Posterior cingulate gyrus (tissue), 11 donors: ENCODE results near the gene SCAP.
"Not testable (repeated sequence)": the region's sequence is repeated elsewhere in the genome, so short reads cannot be mapped to it uniquely, and the experiment has no call there.

Experiments
- DNase-seq, 10 donors: peaks; one replicate each; pipeline versions ENCODE4 v3.0.0 to v3.0.0-alpha.2; 2020 to 2021; ENCODE audit warnings: mixed read lengths in 3 of 10
- intact Hi-C: fragments of 100-400 bp; cut with DNase I; formaldehyde crosslinking; loops from one replicate; pipeline ENCODE4 v1.15.1; 2023

The SCAP gene

DNA sequence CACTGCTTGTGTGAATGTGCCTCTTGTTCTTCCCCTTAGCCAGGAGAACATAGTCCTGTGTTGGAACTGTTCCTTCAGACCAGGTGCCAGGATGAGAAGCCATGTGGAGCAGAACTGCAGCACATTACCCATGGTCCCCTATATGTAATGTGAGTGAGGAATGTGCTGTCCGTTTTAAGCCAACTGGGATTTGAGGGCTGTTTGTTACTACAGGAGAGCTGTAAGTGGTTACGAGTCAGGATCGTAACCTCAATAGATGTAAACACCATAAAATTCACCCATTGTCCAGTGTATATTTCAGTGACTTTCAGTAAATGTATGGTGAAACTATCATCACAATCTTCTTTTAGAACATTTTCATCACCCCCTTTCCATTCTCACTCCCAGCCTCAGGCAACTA, 10.1 kb upstream of the SCAP start:
- intact Hi-C loops, result no loop called here
- DNase-seq, result no peak

GRCh38 chr3:47482366-47482765, 6.6 kb upstream of the SCAP start:
- DNase-seq, result peak in 1 of 10 donors; percentile 9
- intact Hi-C loops, result no loop called here

- DNase-seq, intact Hi-C loops: not testable (repeated sequence)
These were observed 6.0 kb upstream of the SCAP start for GRCh38 chr3:47481763-47482162.

DNA sequence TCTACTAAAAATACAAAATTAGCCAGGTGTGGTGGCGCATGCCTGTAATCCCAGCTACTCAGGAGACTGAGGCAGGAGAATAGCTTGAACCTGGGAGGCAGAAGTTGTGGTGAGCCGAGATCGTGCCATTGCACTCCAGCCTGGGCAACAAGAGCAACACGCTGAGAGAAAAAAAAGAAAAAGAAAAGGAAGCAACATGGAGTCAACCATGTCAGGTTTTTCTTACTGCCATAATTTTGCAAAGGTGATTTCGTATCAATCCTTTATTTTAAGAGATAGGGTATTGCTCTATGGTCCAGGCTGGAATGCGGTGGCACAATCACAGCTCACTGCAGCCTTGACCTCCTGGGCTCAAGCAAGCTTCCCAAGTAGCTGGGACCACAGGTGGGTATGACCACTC, 4.5 kb upstream of the SCAP start:
- DNase-seq, intact Hi-C loops: not testable (repeated sequence)

GRCh38 chr3:47479826-47480160, 4.1 kb upstream of the SCAP start:
- no peak for DNase-seq
- intact Hi-C loops, result no loop called here

- intact Hi-C loops, result no loop called here
- no peak for DNase-seq
These were observed 2.3 kb upstream of the SCAP start for GRCh38 chr3:47478022-47478421.

DNA sequence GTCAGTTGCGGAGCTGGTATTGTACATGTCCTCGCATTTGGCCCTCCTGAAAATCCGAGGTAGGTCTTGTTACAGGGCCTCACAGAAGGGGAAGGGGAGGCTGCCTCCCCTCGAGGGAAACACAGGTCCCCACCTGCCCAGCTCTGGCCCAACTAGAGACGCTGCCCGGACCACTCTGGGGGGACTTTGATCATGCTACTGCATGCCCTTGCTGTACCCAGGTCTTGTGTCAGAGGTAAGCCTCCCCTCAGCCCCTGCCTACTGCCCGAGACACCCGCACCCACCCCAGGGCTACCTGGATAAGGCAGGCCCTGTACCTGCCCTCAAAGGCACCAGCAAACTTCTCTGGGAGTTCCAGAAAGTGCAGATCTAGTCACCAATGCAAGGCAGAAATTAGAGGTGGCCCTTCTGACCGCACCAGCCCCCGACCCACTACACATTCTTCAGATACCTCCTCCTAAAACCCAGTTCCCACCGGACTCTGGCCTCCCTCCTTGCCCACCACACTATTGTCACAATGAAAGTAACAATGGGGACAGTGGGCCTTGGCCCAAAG, 981 bp upstream of the SCAP start:
- peak in 1 of 10 donors; percentile 48 for DNase-seq
- intact Hi-C loops, result loop anchor here (2.0 kb wide), 2 partner anchors 36 to 96 kb away; partner anchors contain the start of genes ELP6 and PTPN23

- DNase-seq, result no peak
These were observed 537 bp upstream of the SCAP start for GRCh38 chr3:47476330-47476626.

GRCh38 chr3:47475029-47475569, 642 bp downstream of the SCAP start:
- intact Hi-C loops, result loop anchor here (1.0 to 2.0 kb wide), 2 partner anchors 34 to 54 kb away; no protein-coding TSS in a partner anchor
- DNase-seq, result peak in 1 of 10 donors; percentile 16

More at GRCh38 chr3:47476330-47476626, 537 bp upstream of the SCAP start:
- intact Hi-C loops, result loop anchor here (2.0 kb wide), 2 partner anchors 37 to 95 kb away; partner anchors contain the start of genes ELP6 and PTPN23

GRCh38 chr3:47473391-47473790, 2.4 kb downstream of the SCAP start:
- intact Hi-C loops, result no loop called here
- no peak for DNase-seq

DNA sequence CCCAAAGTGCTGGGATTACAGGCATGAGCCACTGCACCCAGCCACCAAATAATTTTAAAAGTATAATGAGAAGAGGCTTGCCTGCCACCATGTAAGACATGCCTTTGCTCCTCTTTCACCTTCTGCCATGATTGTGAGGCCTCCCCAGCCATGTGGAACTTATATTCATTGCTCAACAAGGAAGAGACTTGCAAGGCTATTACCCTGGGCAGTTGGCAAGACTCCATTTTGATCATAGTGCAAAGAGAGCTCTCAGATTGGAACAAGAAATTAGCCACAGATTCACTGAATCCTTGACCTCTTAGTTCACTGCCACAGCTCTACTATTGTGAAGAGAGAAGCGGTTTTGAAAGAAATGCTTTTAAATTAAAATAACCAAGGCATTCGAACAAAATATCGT, 6.1 kb downstream of the SCAP start:
- intact Hi-C loops, result no loop called here
- DNase-seq, result no peak

DNA sequence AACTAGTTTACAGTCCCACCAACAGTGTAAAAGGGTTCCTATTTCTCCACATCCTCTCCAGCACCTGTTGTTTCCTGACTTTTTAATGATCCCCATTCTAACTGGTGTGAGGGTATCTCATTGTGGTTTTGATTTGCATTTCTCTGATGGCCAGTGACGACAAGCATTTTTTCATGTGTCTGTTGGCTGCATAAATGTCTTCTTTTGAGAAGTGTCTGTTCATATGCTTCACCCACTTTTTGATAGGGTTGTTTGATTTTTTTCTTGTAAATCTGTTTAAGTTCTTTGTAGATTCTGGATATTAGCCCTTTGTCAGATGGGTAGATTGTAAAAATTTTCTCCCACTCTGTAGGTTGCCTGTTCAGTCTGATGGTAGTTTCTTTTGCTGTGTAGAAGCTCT, 7.4 kb downstream of the SCAP start:
- DNase-seq, intact Hi-C loops: not testable (repeated sequence)

DNA sequence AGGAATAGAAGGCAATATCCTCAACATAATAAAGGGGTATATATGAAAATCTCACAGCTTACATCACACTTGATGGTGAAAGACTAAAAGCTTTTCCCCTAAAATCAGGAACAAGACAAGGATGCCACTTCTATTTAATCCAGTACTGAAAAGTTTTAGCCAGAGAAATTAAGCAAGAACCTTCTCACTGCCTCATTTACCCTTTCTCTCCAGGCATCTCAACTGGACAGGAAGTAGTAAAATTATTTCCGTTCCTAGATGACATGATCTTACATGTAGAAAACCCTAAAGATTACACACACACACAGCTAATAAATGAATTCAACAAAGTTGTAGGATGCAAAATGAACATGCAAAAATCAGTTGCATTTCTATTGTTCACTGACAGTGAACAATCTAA, 11.2 kb downstream of the SCAP start:
- intact Hi-C loops, result no loop called here
- no peak for DNase-seq

GRCh38 chr3:47459534-47460085, 16.1 kb downstream of the SCAP start:
- DNase-seq, intact Hi-C loops: not testable (repeated sequence)

- no peak for DNase-seq
- intact Hi-C loops, result no loop called here
These were observed 18.8 kb downstream of the SCAP start for GRCh38 chr3:47456984-47457383.

DNA sequence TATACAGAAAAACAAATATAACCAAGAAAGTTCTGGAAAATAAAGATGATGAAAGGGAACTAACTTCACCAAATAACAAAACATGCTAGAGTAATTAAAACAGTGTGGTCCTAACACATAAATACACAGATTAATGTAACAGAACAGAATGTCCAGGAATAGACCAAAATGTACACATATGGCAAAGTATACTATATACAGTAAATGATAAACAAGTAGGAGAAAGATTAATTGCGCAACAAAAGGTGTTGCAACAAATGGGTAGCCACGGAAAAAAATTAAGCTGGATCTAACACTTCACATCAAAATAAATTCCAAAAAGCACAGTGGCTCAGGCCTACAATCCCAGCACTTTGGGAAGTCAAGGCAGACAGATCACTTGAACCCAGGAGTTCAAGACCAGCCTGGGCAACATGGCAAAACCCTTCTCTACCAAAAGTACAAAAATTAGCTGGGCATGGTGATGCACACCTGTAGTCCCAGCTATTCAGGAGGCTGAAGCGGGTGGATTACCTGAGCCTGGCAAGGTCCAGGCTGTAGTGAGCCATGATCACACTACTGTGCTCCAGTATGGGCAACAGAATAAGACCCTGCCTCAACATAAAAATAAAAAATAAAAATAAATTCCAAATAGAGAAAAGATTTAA, 19.8 kb downstream of the SCAP start:
- no peak for DNase-seq

DNA sequence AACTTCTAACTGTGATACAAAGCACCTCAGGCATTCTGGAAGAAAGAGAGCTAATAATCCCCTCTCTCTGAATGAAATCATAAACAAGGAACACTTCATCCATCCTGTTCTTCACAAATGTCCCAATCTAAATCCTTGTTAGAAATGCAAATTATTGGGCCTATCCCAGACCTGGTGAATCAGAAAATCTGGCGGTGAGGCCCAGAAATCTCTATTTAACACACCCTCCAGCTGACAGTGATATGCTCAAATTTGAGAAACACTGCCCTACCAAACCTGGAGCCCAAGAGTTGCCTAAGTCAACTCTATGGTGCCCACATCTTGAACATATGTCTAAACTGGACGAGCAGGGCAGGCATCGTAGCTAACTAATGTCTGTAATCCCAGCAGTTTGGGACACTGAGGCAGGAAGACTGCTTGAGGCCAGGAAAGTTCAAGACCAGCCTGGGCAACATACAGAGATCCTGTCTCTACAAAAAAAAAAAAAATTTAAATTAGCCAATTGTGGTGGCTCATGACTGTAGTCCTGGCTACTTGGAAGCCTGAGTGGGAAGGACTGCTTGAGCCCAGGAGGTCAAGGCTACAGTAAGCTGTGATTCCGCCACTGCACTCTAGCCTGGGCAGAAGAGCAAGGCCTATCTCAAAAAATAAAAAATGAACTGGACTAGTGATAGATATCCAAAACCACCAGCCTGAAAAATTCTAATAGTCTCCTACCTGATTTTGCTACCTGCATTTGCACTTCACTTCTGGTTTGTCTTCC, 23.1 kb downstream of the SCAP start:
- no peak for DNase-seq
- intact Hi-C loops, result no loop called here

More for the DNA sequence above, 19.8 kb downstream of the SCAP start:
- intact Hi-C loops, result no loop called here

DNA sequence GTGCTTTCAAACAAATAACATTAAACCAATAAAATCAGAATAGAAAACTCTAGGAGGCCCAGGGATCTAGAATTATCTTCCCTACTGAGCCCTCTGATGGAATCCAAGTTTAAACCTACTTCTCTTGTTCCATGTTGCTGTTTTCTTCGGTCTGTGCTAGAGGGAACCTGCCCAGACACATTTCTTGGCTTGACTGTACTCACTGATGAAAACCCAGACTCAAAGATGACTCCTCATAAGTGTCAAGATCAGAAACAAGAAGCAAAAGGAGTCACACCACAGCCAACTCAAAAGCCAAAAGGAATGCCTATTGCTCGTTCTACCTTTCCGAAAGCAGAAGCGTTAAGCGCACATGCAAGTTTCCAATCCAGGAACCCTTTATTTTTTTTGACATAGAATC, 31.6 kb downstream of the SCAP start:
- intact Hi-C loops, result no loop called here
- no peak for DNase-seq

- DNase-seq, result peak in 1 of 10 donors; percentile 29
- intact Hi-C loops, result no loop called here
These were observed 32.1 kb downstream of the SCAP start for GRCh38 chr3:47443611-47443995.

DNA sequence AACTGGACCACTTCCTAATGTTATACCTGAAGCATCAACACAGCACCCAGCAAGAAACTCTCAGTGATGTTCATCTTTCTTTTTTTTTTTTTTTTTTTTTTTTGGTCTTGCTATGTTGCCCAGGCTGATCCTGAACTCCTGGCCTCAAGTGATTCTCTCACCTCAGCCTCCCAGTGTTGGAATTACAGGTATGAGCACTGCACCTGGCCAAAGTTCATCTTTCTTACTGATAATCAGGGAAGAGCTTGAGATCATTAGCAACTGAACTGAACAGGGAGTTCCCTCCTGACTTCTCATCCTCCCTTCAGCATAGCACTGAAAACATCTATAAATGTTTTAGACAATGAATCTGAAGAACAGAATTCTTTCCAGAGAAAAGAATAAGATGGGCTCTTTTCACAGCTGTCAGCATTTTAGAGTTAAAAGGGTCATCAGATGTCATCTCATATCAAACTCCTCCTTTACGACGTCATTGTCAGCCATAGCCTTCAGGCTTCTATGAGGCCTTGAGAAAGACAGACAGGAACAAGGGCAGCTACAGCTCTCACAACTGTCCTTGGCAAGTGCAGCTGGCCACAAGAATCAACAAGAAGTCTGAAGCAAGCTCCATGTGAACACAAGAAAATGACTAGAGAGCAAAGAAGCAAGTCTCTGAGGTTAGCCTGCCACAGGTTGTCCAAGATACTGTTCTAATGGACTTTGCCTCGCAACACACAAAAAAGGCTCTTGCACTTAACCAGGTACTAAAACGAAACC, 33.8 kb downstream of the SCAP start:
- intact Hi-C loops, result loop anchor here (2.0 kb wide), 2 partner anchors 33 to 71 kb away; partner anchors contain the start of genes ELP6 and SCAP
- no peak for DNase-seq
